Measurements from ENCODE around the gene TBX2.

The TBX2 gene

DNA sequence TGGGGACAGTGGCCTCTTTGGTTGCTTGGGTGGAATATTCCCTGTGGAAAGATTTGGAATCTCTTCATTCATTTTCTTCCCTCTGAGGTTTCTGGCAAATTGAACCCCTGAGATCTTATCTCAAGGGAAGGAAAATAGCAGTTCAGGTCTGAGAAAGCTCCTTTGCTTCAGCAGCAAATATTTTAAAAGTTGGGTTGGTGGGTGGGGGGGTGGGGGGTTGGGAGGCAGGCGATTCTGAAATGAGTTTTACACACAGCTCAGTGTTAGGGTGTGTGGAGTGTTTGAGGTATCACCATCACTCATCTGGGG lies 6.8 kb downstream of the TBX2 start:
- Histone ChIP-seq H3K36me3 (replicated peaks) (peaks cover 3% of the 10 kb centered on the region), H3K9me3 (no peaks in the 10 kb centered on the region), H3K27me3 (ENCODE audit: low read depth) (no peaks in the 10 kb centered on the region), H3K4me3 (no peak overlapping the region), H3K4me1 (peaks cover 4% of the 10 kb centered on the region)
- in situ Hi-C loops (cut with MboI; ENCODE audit: low sequenced_read_pairs) = no loop called here
- DNase-seq (ENCODE audit: low spot score in 2 of 2) = no peak

DNA sequence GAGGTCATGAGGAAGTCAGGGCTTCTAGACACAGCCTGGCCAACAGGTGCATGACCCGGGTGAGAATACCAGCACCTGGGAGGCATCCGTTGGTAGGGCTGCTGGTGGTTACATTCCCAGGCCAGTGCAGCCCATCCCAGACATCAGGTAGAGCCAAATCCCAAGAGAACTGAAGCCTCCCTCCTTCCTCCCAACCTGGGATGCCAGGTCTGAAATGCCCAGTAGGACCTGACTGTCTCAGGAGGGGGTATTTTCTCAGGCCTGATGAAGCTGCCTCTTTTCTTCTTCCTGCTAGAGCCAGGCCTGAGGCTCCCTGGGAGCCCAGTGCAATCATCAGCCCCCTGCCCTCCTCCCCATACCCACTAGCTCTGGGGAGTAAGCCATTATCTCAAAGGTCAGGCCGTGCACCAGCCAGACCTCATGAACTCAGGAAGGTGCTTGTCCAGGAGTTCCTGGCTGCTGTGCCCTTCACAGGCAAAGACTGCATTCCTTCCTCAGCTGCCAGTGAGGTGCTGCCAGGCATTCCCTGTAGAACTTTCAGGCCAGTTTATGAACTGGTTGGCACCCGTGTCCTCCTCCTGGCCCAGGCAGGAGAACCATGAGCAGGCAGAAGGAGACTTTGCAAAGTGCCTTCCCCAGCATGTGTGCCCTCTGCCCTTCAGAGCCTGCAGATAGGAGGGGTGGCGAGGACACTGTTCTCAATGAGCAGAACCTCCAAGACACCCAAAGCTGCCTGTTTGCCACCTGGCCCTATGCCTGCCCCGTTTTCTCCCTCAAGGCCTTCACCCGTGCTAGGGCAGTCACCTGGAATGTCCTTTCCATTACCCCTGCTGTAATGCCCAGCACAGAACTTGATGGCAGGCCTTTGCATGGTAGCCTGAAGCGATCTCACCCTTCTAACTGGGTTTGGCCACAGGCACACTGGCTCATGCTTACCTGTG lies 7.6 kb downstream of the TBX2 start:
- H3K4me3 ChIP-seq = no peak overlapping the region
- H3K27me3 ChIP-seq (ENCODE audit: low read depth) = no peaks in the 10 kb centered on the region
- DNase-seq (ENCODE audit: low spot score in 2 of 2) = no peak
- H3K9me3 ChIP-seq = no peaks in the 10 kb centered on the region
- peaks cover 3% of the 10 kb centered on the region for H3K36me3 ChIP-seq (replicated peaks)
- in situ Hi-C loops (cut with MboI; ENCODE audit: low sequenced_read_pairs) = no loop called here
- peaks cover 6% of the 10 kb centered on the region for H3K4me1 ChIP-seq

DNA sequence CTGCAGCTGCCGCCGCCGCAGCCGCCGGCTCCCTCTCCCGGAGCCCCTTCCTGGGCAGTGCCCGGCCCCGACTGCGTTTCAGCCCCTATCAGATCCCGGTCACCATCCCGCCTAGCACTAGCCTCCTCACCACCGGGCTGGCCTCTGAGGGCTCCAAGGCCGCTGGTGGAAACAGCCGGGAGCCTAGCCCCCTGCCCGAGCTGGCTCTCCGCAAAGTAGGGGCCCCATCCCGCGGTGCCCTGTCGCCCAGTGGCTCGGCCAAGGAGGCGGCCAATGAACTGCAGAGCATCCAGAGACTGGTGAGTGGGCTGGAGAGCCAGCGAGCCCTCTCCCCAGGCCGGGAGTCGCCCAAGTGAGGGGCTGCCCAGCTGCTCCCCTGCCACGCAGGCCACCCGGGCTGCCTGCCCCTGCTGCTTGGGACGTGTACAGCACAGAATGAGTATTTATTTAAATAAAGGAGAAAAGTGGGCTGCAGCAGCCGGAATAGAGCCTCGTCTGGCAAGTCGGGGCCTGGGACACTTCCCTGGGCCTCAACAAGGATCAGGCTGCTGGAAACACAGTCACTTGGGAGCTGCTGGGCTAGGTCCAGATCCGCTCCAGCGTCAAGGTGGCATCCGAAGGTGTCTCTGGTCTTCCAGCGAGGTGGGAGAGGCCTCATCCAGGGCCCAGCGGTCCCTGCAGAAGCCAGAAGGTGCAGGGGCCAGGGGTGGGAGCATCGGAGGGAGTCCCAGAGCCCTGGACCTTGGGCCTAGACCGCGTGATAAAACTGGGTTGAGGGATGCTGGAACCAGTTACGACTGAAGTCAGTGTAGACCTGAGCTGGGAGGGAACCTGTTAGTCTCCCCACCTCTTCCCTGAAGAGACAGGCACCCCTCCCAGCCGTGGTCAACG lies 8.8 kb downstream of the TBX2 start:
- Histone ChIP-seq H3K36me3 (replicated peaks) (no peaks in the 10 kb centered on the region; the same call in 1 of the 2 replicates), H3K27me3 (ENCODE audit: low read depth) (no peaks in the 10 kb centered on the region), H3K9me3 (no peaks in the 10 kb centered on the region), H3K4me3 (no peak overlapping the region), H3K4me1 (peaks cover 15% of the 10 kb centered on the region)
- in situ Hi-C loops (cut with MboI; ENCODE audit: low sequenced_read_pairs) = no loop called here
- DNase-seq (ENCODE audit: low spot score in 2 of 2) = no peak

DNA sequence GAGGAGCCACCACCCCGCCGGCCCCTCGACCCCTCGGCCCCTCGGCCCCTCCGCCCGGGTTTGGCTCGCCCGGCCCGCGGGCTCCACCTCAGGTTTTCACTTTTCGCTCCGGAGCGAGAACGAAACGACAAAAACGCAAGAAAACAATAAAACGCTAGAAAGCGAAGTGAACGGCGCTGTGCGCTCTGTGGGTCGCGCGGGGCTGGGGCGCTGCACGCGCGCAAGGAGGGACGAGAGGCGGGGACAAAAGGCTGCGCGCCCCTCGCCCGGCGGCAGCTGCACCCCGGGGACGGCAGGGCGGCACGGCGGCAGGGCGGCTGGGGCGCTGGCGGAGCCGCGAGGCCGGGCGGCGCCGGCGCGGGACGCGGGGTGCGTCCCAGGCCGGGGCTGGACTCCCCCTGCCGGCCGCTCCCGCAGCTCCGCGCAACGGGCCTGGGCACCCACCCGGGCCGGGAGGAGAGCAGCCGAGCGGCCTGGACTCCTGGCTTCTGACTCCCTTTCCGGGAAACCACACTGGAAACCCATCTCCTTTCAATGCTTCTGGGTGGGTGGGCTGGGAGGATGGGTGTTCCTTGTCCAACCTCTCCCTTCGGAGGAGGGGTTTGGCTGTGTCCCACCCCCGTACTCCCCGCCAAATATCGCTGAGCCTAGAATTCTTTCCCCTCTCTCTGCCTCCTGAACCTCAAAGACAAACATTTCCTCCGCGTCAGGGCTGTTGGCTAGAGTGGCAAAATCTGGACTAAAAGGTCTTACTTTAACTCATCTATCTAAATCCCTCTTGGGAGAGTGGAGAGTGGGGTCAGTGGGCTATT lies 9.9 kb downstream of the TBX2 start:
- no peaks in the 10 kb centered on the region; the same call in 1 of the 2 replicates for H3K36me3 ChIP-seq (replicated peaks)
- no peaks in the 10 kb centered on the region for H3K27me3 ChIP-seq (ENCODE audit: low read depth)
- in situ Hi-C loops (cut with MboI; ENCODE audit: low sequenced_read_pairs) = loop anchor here (10.0 kb wide), 1 partner anchor 165 kb away; no protein-coding TSS in a partner anchor
- peak; percentile 35 to 72 for DNase-seq (ENCODE audit: low spot score in 2 of 2)
- peak overlapping the region; percentile 37 for H3K4me3 ChIP-seq
- peaks cover 15% of the 10 kb centered on the region for H3K4me1 ChIP-seq
- H3K9me3 ChIP-seq = no peaks in the 10 kb centered on the region

DNA sequence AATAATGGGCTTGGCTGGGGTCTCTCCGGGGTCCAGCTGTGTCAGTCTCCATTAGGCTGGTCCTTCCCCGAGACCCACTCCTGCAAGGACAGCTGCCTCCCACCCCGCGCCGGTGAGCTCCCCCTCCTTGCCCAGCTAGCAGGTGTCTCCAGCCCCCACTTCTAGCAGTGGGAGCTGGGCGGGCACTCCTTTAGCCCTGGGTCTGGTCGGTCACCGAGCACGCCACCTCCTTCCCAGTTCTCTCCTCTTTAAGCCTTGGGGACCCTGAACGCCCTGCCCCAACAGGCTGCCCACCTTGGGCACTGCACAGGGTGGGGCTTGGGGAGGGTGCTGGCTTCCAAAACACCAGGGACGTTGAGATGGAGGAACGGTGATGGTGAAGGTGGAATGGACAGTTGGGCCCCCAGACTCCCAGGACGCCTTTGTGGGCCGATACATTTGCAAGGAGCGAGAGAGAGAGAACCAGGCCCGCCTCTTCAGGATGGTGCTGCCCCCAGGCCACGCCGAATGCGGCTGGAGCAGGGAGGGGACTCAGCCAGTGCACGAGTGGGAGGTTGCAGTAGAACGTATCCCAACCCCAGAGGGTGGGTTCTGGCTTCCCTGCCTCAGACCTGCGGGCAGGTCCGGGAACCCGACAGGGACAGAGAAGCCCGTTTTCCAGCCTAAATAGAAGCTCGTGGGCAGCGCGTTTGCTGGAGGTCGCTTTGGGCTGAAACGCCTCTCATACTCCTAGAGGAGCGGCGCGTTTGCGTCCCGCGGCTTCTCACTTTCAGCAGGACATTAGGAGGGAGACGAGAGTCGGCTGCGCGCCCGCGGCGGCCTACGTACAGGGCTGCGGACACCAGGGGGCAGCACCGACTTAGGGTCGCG lies 10.7 kb downstream of the TBX2 start:
- no peaks in the 10 kb centered on the region for H3K27me3 ChIP-seq (ENCODE audit: low read depth)
- peaks cover 15% of the 10 kb centered on the region for H3K4me1 ChIP-seq
- in situ Hi-C loops (cut with MboI; ENCODE audit: low sequenced_read_pairs) = loop anchor here (10.0 kb wide), 1 partner anchor 164 kb away; no protein-coding TSS in a partner anchor
- no peaks in the 10 kb centered on the region for H3K9me3 ChIP-seq
- DNase-seq (ENCODE audit: low spot score in 2 of 2) = peak in 1 of 2 experiments; percentile 17
- H3K4me3 ChIP-seq = no peak overlapping the region
- H3K36me3 ChIP-seq (replicated peaks) = no peaks in the 10 kb centered on the region

DNA sequence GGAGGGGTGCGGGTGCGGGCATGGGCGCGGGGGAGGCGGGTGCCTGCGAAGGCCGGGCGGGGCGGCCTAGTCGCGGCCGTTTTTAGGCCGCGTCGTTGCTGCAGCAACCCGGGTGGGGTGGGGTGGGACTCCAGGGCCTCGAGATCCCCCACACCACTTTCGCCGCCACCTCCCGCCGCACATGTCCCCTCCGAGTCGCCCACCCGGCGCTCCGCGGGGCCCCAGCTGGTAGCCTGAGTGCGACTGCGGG lies 11.3 kb downstream of the TBX2 start:
- peak in 1 of 2 experiments; percentile 12 for DNase-seq (ENCODE audit: low spot score in 2 of 2)
- Histone ChIP-seq H3K4me3 (no peak overlapping the region), H3K36me3 (replicated peaks) (no peaks in the 10 kb centered on the region), H3K27me3 (ENCODE audit: low read depth) (no peaks in the 10 kb centered on the region), H3K4me1 (peaks cover 15% of the 10 kb centered on the region), H3K9me3 (no peaks in the 10 kb centered on the region)
- in situ Hi-C loops (cut with MboI; ENCODE audit: low sequenced_read_pairs) = loop anchor here (10.0 kb wide), 1 partner anchor 164 kb away; no protein-coding TSS in a partner anchor

DNA sequence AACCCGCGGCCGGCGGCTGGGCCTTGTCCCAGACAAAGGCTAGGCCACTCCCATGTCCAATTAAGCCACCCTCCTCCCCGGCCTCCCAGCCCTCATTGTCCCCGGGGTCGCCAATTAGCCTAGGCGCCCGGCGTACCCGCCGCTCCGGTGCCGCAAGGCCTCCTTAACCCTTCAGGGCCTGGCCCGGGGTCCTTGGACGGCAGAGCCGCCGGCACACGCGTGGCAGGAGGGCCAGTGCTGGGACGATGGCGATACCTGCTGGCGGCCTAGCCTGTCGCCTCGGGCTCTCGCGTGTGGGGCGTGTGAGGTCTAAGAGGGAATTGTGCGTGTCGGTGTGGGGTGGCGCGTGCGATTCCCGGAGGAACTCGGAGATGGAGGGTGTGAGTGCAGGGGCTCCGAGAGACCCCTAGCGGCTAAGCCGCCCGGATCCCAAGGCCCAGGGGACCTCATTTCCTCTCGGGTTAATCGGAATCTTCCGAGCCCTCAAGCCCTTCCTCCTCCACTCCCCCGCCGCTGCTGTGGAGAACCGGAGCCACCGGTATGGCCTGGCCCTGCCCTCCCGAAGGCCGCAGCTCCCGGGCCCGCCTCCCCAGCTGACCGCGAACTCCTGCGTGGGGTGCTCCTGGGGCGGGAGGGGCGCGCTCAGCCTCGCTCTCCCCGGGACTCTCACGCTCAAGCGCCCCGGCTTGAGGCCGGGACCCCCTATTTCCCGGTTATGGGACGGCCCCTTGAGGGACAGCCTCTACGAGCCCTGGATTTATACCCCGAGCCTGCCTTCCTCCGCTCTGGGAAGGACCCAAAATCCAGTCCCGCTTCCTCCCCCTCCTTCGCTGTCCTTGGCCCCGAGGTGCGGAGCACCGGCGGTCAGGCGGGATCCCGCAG lies 11.9 kb downstream of the TBX2 start:
- peak in 1 of 2 experiments; percentile 7 for DNase-seq (ENCODE audit: low spot score in 2 of 2)
- Histone ChIP-seq H3K36me3 (replicated peaks) (no peaks in the 10 kb centered on the region; the same call in 1 of the 2 replicates), H3K4me1 (peaks cover 17% of the 10 kb centered on the region), H3K27me3 (ENCODE audit: low read depth) (no peaks in the 10 kb centered on the region), H3K9me3 (no peaks in the 10 kb centered on the region), H3K4me3 (no peak overlapping the region)
- in situ Hi-C loops (cut with MboI; ENCODE audit: low sequenced_read_pairs) = loop anchor here (10.0 kb wide), 1 partner anchor 163 kb away; no protein-coding TSS in a partner anchor

DNA sequence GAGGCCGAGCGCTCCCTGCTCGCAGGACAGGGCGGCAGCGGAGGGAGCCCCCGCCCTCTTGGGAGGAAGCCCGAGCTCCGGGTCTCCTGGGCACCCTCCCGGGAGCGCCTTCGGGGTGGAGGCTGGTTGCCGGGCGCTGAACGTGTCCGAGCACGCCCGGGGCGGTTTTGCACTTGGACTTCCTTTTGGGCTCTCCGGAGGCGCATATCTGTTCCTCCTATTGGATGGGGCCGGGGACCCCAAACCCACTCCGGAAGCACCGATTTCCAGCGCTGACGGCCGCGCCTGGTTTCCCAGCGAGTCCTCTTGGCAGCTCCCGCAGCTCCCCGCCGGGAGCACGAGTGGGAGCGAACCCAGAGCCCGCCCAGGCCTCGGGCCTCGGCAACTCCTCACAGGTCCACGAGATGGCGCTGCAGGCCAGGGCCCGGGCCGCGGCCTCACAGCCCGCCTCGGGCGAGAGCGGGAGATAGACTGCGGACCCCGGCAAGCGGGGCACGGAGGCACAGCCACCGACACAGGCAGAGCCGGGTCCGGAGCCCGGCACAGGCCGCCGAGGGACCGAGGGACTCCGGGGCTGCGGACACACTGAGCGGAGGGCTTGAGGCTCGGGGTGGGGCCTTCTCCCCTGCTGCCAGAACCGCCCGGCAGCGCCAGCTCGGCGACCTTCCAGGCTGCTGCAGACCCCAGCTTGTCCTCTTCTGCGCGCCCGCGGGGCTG lies 12.7 kb downstream of the TBX2 start:
- H3K4me3 ChIP-seq = peak overlapping the region; percentile 55
- in situ Hi-C loops (cut with MboI; ENCODE audit: low sequenced_read_pairs) = loop anchor here (10.0 kb wide), 1 partner anchor 162 kb away; no protein-coding TSS in a partner anchor
- H3K36me3 ChIP-seq (replicated peaks) = no peaks in the 10 kb centered on the region; the same call in 1 of the 2 replicates
- H3K27me3 ChIP-seq (ENCODE audit: low read depth) = no peaks in the 10 kb centered on the region
- H3K9me3 ChIP-seq = no peaks in the 10 kb centered on the region
- peaks cover 22% of the 10 kb centered on the region for H3K4me1 ChIP-seq
- DNase-seq (ENCODE audit: low spot score in 2 of 2) = peak; percentile 65 to 84

DNA sequence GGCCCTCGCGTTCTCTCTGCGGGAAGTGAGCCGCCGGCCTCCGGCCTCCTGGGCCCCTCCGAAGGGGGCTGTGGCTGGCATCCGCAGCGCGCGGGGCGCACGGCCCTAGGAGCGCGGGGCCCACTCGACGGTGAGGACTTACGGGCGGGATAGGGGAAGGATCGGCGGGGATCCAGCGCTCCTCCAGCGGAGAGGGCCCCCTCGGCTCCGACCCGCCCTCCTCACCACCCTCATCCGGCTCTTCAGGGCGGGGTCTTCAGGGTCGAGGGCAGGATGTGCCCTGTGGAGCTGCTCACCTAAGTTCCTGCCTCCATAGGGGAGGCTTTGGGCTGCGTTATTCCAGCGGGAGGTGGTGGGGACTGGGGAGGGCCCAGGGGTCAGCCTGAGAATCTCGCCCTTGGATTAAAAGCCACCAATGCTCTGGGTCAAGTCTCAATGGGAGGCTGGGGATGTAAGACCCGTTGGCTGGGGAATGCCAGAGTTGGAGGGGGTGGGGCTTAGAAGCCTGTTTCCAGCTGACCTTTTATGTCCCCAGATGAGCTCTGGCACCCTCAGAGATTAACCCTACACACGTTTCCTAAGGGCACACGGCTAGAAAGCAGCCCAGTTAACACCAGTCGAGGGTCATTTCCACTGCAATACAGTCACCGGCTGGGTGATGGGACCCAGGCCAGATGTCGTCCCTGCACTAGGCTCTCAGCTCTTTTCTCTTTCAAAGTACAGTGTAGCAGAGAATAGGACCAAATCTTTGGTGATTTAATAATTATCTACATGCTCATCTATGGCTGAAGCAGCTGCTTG lies 13.4 kb downstream of the TBX2 start:
- H3K27me3 ChIP-seq (ENCODE audit: low read depth) = no peaks in the 10 kb centered on the region
- no peaks in the 10 kb centered on the region for H3K9me3 ChIP-seq
- in situ Hi-C loops (cut with MboI; ENCODE audit: low sequenced_read_pairs) = loop anchor here (10.0 kb wide), 1 partner anchor 162 kb away; no protein-coding TSS in a partner anchor
- no peaks in the 10 kb centered on the region; the same call in 1 of the 2 replicates for H3K36me3 ChIP-seq (replicated peaks)
- H3K4me3 ChIP-seq = peak overlapping the region; percentile 55
- peaks cover 22% of the 10 kb centered on the region for H3K4me1 ChIP-seq
- DNase-seq (ENCODE audit: low spot score in 2 of 2) = peak; percentile 29 to 62

DNA sequence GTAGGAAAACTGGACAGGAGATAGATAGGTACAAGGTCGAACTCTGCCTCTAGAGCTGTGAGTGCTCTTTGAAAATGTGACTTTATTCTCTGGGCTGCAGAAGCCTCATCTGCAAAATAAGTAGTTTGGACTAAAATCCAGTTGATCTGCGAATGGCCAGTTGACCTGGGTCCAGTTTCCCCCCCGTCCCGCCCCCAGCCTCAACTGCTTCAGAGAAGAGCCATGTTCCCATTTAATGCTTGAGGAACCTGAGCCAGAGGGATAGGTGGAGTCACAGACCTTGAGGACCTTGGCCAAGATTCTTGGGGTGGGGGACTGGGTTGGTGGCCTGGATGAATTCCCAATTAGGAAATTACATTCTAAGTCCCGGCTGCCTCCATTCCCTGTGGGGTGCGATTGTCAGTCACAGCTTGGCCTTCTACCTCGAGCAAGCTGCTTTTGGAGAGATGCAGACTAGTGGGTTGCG lies 14.1 kb downstream of the TBX2 start:
- no peaks in the 10 kb centered on the region for H3K27me3 ChIP-seq (ENCODE audit: low read depth)
- in situ Hi-C loops (cut with MboI; ENCODE audit: low sequenced_read_pairs) = loop anchor here (10.0 kb wide), 1 partner anchor 161 kb away; no protein-coding TSS in a partner anchor
- no peak for DNase-seq (ENCODE audit: low spot score in 2 of 2)

More for the DNA sequence above, 14.1 kb downstream of the TBX2 start:
- Histone ChIP-seq H3K4me3 (no peak overlapping the region), H3K36me3 (replicated peaks) (no peaks in the 10 kb centered on the region; the same call in 1 of the 2 replicates), H3K9me3 (no peaks in the 10 kb centered on the region), H3K4me1 (peaks cover 22% of the 10 kb centered on the region)
